SJSA1 (cell line): Measurements from ENCODE around the gene FOXL3. TPM values are rescaled to one million over a fixed set of nuclear protein-coding genes. Genes with fewer than 3 reads are reported as not detected.
"Not testable (repeated sequence)": the region's sequence is repeated elsewhere in the genome, so short reads cannot be mapped to it uniquely, and the experiment has no call there.

Source experiments
- DNase-seq, 2 experiments: peaks; one replicate each; pipeline ENCODE4 v3.0.0-alpha.2; 2015 to 2020; ENCODE audit warnings: low spot score in 2 of 2, low read depth in 1 of 2
- H3K27ac ChIP-seq: fragments of 250-450 bp; sonication (Bioruptor Pico); 2 replicates; pipeline ENCODE4 v1.5.1; 2020; ENCODE audit warnings: mild to moderate bottlenecking, moderate library complexity
- H3K27me3 ChIP-seq: fragments of 250-450 bp; sonication (Bioruptor Pico); replicated peaks from 2 replicates; pipeline ENCODE4 v1.5.1; 2020; ENCODE audit warnings: mild to moderate bottlenecking, moderate library complexity
- H3K36me3 ChIP-seq: fragments of 250-450 bp; sonication (Bioruptor Pico); 2 replicates; pipeline ENCODE4 v1.5.1; 2020; ENCODE audit warnings: mild to moderate bottlenecking
- H3K4me1 ChIP-seq: fragments of 250-450 bp; sonication (Bioruptor Pico); replicated peaks from 2 replicates; pipeline ENCODE4 v1.6.1; 2021; ENCODE audit warnings: mild to moderate bottlenecking
- H3K4me3 ChIP-seq: fragments of 250-450 bp; sonication (Bioruptor Pico); 2 replicates; pipeline ENCODE4 v1.5.1; 2020; ENCODE audit warnings: mild to moderate bottlenecking
- H3K9me3 ChIP-seq: fragments of 250-450 bp; sonication (Bioruptor Pico); replicated peaks from 2 replicates; pipeline ENCODE4 v1.5.1; 2020; ENCODE audit warnings: mild to moderate bottlenecking
- total RNA-seq: library from RNA; depleted of rRNA; stranded (reverse); fragments of >200 nt; shearing (Covaris generic); gene quantifications from 2 replicates; pipeline ENCODE4 v1.2.3, GENCODE V29; 2014

The FOXL3 gene
- total RNA-seq, 1 experiment from 2014 or later: not detected

GRCh38 chr7:259191-259505 lies 30.8 kb upstream of the FOXL3 start:
- H3K36me3 ChIP-seq: no peaks in the 10 kb centered on the region
- no peaks in the 10 kb centered on the region for H3K4me1 ChIP-seq
- H3K27ac ChIP-seq: no peak overlapping the region
- DNase-seq: no peak
- H3K9me3 ChIP-seq: peaks cover 41% of the 10 kb centered on the region
- H3K27me3 ChIP-seq: no peaks in the 10 kb centered on the region
- H3K4me3 ChIP-seq: no peak overlapping the region

GRCh38 chr7:259751-260405 lies 30.1 kb upstream of the FOXL3 start:
- H3K27ac ChIP-seq: no peak overlapping the region
- H3K4me3 ChIP-seq: no peak overlapping the region
- H3K36me3 ChIP-seq: no peaks in the 10 kb centered on the region
- no peaks in the 10 kb centered on the region for H3K4me1 ChIP-seq
- H3K9me3 ChIP-seq: peaks cover 41% of the 10 kb centered on the region
- H3K27me3 ChIP-seq: no peaks in the 10 kb centered on the region
- DNase-seq: no peak

- H3K4me3 ChIP-seq: no peak overlapping the region
- DNase-seq: no peak
- no peaks in the 10 kb centered on the region for H3K36me3 ChIP-seq
- peaks cover 39% of the 10 kb centered on the region for H3K9me3 ChIP-seq
- no peaks in the 10 kb centered on the region for H3K27me3 ChIP-seq
- no peaks in the 10 kb centered on the region for H3K4me1 ChIP-seq
- no peak overlapping the region for H3K27ac ChIP-seq
These were observed 29.3 kb upstream of the FOXL3 start for GRCh38 chr7:260441-261281.

- Histone ChIP-seq H3K27me3 (no peaks in the 10 kb centered on the region), H3K27ac (no peak overlapping the region), H3K9me3 (peaks cover 30% of the 10 kb centered on the region), H3K4me3 (no peak overlapping the region), H3K36me3 (no peaks in the 10 kb centered on the region), H3K4me1 (no peaks in the 10 kb centered on the region)
- DNase-seq: no peak
These were observed 28.4 kb upstream of the FOXL3 start for GRCh38 chr7:261341-262250.

GRCh38 chr7:262251-262572 lies 27.8 kb upstream of the FOXL3 start:
- Histone ChIP-seq H3K36me3 (no peaks in the 10 kb centered on the region), H3K27me3 (no peaks in the 10 kb centered on the region), H3K9me3 (peaks cover 24% of the 10 kb centered on the region), H3K4me1 (no peaks in the 10 kb centered on the region), H3K4me3 (no peak overlapping the region), H3K27ac (no peak overlapping the region)
- DNase-seq: no peak

GRCh38 chr7:262631-263311 lies 27.2 kb upstream of the FOXL3 start:
- H3K4me3 ChIP-seq, H3K27me3 ChIP-seq, DNase-seq, H3K4me1 ChIP-seq, H3K36me3 ChIP-seq, H3K27ac ChIP-seq: not testable (repeated sequence)
- peaks cover 22% of the 10 kb centered on the region for H3K9me3 ChIP-seq

- H3K4me3 ChIP-seq, H3K27me3 ChIP-seq, DNase-seq, H3K27ac ChIP-seq, H3K36me3 ChIP-seq, H3K4me1 ChIP-seq: not testable (repeated sequence)
- H3K9me3 ChIP-seq: peaks cover 22% of the 10 kb centered on the region
These were observed 26.3 kb upstream of the FOXL3 start for GRCh38 chr7:263483-264351.

- Histone ChIP-seq H3K36me3 (no peaks in the 10 kb centered on the region), H3K4me3 (no peak overlapping the region), H3K27me3 (no peaks in the 10 kb centered on the region), H3K27ac (no peak overlapping the region), H3K4me1 (no peaks in the 10 kb centered on the region), H3K9me3 (peaks cover 22% of the 10 kb centered on the region)
- DNase-seq: no peak
These were observed 25.3 kb upstream of the FOXL3 start for GRCh38 chr7:264541-265191.

- H3K9me3 ChIP-seq: peaks cover 18% of the 10 kb centered on the region
- no peak for DNase-seq
- no peak overlapping the region for H3K27ac ChIP-seq
- no peak overlapping the region for H3K4me3 ChIP-seq
- H3K27me3 ChIP-seq: no peaks in the 10 kb centered on the region
- H3K4me1 ChIP-seq: no peaks in the 10 kb centered on the region
- H3K36me3 ChIP-seq: no peaks in the 10 kb centered on the region
These were observed 24.6 kb upstream of the FOXL3 start for GRCh38 chr7:265192-265997.

GRCh38 chr7:265998-266850 lies 23.7 kb upstream of the FOXL3 start:
- DNase-seq: no peak
- Histone ChIP-seq H3K4me3 (no peak overlapping the region), H3K27me3 (no peaks in the 10 kb centered on the region), H3K9me3 (peaks cover 14% of the 10 kb centered on the region), H3K36me3 (no peaks in the 10 kb centered on the region), H3K27ac (no peak overlapping the region), H3K4me1 (no peaks in the 10 kb centered on the region)
